GM23338 (cell line): ENCODE measurements around the gene TRAPPC3L.

Source experiments
- CREB1 ChIP-seq: fragments of 250-450 bp; sonication (Bioruptor Pico); IDR thresholded peaks from 2 replicates; pipeline ENCODE4 v1.5.0; 2020; ENCODE audit warnings: low read depth, mild to moderate bottlenecking, moderate library complexity
- CTCF ChIP-seq, 2 experiments: fragments of 200-600 bp in 1 of 2; sonication (generic) in 1 of 2; conservative IDR thresholded peaks; 2 replicates each; pipeline versions ENCODE4 v1.5.1 to v1.6.1; 2016 to 2017; ENCODE audit warnings: antibody characterized with exemption in 2 of 2, low read depth in 2 of 2, mild to moderate bottlenecking in 2 of 2, moderate library complexity in 1 of 2
- ETS1 ChIP-seq: IDR thresholded peaks from 2 replicates; pipeline ENCODE4 v1.6.1; 2016; ENCODE audit warnings: antibody characterized with exemption
- EZH2 ChIP-seq: fragments of 200-600 bp; sonication (generic); IDR thresholded peaks from one replicate; pipeline ENCODE4 v1.8.0; 2017; ENCODE audit warnings: antibody characterized with exemption, mild to moderate bottlenecking, low read depth; ENCODE audit not compliant: unreplicated experiment
- EZH2phosphoT487 ChIP-seq: fragments of 200-600 bp; sonication (generic); IDR thresholded peaks from one replicate; pipeline ENCODE4 v1.8.1; 2018; ENCODE audit warnings: antibody characterized with exemption; ENCODE audit not compliant: unreplicated experiment
- JUNB ChIP-seq: IDR thresholded peaks from one replicate; pipeline ENCODE4 v1.6.1; 2016; ENCODE audit warnings: antibody characterized with exemption; ENCODE audit not compliant: unreplicated experiment
- POLR2AphosphoS5 ChIP-seq: IDR thresholded peaks from 2 replicates; pipeline ENCODE4 v1.6.1; 2016; ENCODE audit warnings: antibody characterized with exemption, low read depth
- REST ChIP-seq: IDR thresholded peaks from one replicate; pipeline ENCODE4 v1.6.1; 2018; ENCODE audit warnings: antibody characterized with exemption; ENCODE audit not compliant: unreplicated experiment
- STAT1 ChIP-seq: IDR thresholded peaks from one replicate; pipeline ENCODE4 v1.6.1; 2016; ENCODE audit warnings: antibody characterized with exemption; ENCODE audit not compliant: unreplicated experiment
- ZNF114 ChIP-seq: fragments of 250-450 bp; sonication (Bioruptor Pico); IDR thresholded peaks from 2 replicates; pipeline ENCODE4 v1.5.0; 2020; ENCODE audit warnings: mild to moderate bottlenecking, moderate library complexity
- ZNF462 ChIP-seq: fragments of 250-450 bp; sonication (Bioruptor Pico); IDR thresholded peaks from 2 replicates; pipeline ENCODE4 v1.5.0; 2020; ENCODE audit warnings: mild to moderate bottlenecking, moderate library complexity

GRCh38 chr6:116580198-116580597 lies 34.7 kb upstream of the TRAPPC3L start:
- no peak for TF ChIP-seq CTCF (conservative IDR thresholded peaks at IDR 0.05; ENCODE audit: low read depth in 2 of 2)
- TF ChIP-seq POLR2AphosphoS5: no peak
- TF ChIP-seq EZH2: no peak
- TF ChIP-seq EZH2phosphoT487: no peak
- no peak for TF ChIP-seq JUNB
- no peak for TF ChIP-seq REST
- no peak for TF ChIP-seq ETS1
- TF ChIP-seq CREB1: no peak
- no peak for TF ChIP-seq STAT1
- no peak for TF ChIP-seq ZNF114 (CRISPR knock-in tag)
- no peak for TF ChIP-seq ZNF462 (CRISPR knock-in tag)
